Measurements from ENCODE around the gene GALNT10.

DNA sequence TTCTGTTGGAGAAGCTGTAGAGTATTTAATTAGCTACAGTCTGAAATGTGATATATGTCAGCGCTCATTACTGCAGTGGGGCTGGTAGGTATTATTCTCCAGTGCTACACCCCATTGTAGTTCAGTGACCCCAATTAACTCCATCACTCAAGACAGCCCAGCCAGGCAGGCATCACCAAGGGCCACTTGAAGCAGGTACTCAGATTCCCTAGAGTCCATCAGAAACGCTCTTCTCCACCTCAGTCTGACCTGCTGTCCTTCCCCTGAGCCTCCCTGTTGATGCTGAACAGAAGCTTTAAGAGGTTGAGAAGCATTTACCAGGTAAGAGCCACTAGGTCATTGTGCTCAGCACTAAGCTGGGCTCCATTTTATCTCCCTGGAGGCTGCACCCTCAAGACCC lies 71.8 kb downstream of the GALNT10 start:
- TF ChIP-seq, protein P1, sequence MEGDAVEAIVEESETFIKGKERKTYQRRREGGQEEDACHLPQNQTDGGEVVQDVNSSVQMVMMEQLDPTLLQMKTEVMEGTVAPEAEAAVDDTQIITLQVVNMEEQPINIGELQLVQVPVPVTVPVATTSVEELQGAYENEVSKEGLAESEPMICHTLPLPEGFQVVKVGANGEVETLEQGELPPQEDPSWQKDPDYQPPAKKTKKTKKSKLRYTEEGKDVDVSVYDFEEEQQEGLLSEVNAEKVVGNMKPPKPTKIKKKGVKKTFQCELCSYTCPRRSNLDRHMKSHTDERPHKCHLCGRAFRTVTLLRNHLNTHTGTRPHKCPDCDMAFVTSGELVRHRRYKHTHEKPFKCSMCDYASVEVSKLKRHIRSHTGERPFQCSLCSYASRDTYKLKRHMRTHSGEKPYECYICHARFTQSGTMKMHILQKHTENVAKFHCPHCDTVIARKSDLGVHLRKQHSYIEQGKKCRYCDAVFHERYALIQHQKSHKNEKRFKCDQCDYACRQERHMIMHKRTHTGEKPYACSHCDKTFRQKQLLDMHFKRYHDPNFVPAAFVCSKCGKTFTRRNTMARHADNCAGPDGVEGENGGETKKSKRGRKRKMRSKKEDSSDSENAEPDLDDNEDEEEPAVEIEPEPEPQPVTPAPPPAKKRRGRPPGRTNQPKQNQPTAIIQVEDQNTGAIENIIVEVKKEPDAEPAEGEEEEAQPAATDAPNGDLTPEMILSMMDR (IDR thresholded peaks at IDR 0.05), result no peak
- TF ChIP-seq POLR2A (IDR thresholded peaks at IDR 0.05; ENCODE audit: low read depth), result no peak

Data from esophagus muscularis mucosa (tissue), 3 donors.